Choroid plexus epithelial cell (primary cell): ENCODE measurements around the gene LYRM4.

Source experiments
- DNase-seq: peaks from one replicate; pipeline ENCODE4 v3.0.0-alpha.2; 2010; ENCODE audit warnings: low read depth
- H3K4me3 ChIP-seq: 2 replicates; pipeline ENCODE4 v1.5.1; 2011; ENCODE audit warnings: low read depth, mild to moderate bottlenecking, control low read depth, low read length, moderate library complexity
- TF ChIP-seq, protein P1 (sequence below): conservative IDR thresholded peaks from 2 replicates; pipeline ENCODE4 v1.5.1; 2011; ENCODE audit warnings: low read depth, mild to moderate bottlenecking, control low read depth, inconsistent platforms, low read length, moderate library complexity

Gene LYRM4

DNA sequence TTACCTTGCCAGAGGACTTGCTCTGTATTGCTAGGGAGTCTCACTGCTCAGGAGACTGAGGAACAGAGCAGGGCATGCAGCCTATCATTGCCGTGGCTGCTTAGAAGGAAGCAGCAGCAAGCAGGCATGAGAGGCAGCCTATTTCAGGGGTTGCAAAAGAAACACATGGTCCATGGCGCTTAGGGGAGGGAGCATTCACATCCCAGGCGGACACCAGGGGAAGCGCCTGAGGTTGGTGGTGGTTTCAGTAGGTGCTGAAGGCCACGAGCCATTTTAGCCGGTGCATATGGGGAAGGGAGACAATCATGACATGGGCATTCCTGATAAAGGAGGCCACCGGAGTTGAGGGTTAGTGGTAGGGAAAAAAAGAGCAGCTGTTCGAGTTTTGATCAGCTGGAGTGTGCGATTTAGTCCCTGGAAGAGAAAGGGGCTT, 21.5 kb upstream of the LYRM4 start:
- H3K4me3 ChIP-seq: no peak overlapping the region
- TF ChIP-seq, protein P1, sequence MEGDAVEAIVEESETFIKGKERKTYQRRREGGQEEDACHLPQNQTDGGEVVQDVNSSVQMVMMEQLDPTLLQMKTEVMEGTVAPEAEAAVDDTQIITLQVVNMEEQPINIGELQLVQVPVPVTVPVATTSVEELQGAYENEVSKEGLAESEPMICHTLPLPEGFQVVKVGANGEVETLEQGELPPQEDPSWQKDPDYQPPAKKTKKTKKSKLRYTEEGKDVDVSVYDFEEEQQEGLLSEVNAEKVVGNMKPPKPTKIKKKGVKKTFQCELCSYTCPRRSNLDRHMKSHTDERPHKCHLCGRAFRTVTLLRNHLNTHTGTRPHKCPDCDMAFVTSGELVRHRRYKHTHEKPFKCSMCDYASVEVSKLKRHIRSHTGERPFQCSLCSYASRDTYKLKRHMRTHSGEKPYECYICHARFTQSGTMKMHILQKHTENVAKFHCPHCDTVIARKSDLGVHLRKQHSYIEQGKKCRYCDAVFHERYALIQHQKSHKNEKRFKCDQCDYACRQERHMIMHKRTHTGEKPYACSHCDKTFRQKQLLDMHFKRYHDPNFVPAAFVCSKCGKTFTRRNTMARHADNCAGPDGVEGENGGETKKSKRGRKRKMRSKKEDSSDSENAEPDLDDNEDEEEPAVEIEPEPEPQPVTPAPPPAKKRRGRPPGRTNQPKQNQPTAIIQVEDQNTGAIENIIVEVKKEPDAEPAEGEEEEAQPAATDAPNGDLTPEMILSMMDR: no peak
- no peak for DNase-seq

DNA sequence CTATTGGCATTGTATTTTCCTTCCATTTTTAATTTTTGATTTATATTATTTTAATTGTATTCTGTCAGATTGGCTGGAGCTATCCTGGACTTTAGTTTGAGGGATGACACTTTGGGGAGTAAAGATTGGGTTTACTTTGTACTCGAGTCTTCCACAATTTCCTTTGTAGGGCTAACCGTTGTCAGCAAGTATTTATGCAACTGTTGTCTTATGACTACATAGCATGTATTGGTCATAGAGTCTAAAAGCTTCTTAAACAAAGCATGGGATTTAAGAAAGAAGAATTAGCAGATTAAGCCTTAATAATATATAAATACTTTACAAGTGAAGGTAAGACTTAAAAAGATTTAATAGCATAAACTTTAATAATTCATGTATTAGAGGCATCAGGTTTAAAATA, 20.2 kb upstream of the LYRM4 start:
- H3K4me3 ChIP-seq: no peak overlapping the region
- TF ChIP-seq, protein P1: no peak
- no peak for DNase-seq

DNA sequence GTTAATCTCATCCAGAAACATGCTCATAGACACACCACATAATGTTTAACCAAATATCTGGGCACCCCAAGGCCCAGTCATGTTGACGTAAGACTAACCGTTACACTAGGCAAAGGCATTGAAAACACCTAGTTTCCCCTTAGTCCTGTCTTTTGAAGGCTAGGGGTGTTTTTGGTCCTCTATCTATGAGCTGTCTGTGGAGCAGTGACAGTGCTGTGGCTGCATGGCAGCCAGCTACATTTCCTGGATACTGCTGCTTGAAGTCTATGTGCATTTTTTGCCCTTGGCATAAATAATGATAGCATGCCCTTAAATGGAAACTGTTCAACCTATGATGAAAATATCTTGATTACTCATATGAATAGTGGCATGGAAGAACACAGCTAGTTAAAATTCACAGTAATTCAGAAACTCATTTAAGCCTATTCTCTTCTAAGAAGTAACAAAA, 19.2 kb upstream of the LYRM4 start:
- TF ChIP-seq, protein P1: no peak
- DNase-seq: no peak
- no peak overlapping the region for H3K4me3 ChIP-seq

DNA sequence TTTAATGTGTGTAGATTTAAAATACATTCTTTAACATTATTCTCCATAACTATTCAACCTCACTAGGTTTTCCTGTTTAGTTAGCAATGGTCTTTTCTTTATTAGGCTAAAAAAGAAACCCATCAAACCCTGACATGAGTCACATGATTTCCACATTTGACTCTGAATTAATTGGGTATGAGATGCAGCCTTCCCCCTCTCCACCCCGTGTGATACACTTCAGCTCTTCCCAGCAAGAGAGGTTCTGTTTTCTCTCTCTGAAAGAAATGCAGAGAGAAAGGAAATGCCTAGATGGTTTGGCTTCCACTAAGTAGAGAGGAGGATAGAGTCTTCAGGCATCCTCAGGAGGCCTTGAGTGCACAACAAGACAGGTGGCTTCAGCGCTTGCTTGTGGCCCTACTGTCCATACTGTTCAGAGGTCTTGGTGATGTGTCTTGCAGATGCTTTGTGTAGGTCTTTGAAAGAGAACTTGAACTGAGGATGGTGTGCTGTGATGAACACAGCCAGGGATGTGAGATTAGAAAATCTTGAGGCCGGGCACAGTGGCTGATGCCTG, 17.9 kb upstream of the LYRM4 start:
- TF ChIP-seq, protein P1: no peak

DNA sequence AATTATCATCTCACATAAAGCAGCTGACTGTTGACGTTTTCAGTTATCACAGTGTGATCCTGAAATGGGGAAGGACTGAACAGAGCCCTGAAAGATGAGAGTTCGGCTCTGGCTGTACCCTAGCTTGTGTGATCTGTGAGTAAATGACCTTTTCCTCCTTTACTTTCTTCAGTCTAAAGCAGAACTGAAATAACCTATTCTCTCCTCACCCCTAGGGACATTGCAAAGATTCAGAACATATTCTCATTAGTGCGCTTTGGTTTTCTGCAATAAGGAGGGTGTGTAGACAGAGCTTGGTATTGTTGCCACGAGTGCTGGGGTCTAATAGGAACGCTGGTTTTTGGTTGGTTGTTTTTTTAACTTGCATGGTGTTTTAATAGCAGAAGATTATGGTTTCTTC, 17.3 kb upstream of the LYRM4 start:
- no peak for DNase-seq
- no peak overlapping the region for H3K4me3 ChIP-seq
- TF ChIP-seq, protein P1: no peak

More for the DNA sequence above, 17.9 kb upstream of the LYRM4 start:
- H3K4me3 ChIP-seq: no peak overlapping the region
- DNase-seq: no peak

DNA sequence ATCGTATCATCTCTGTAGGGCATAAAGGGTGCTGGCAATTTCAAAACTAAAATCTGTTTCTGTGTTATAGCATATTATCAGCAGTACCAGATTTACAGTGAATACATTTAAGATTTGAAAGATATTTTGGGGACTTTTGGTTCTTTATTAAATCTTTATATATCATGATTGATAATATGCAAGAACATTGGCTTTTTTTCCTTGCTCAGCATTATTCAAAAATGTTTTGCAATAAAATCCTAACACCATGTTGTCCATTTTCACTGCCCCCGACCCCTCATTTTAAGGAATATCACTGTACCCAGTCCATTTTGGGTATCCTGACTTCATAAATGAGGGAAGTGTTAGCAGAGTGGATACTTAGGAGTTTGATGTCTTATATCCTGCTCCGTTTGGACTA, 16.8 kb upstream of the LYRM4 start:
- H3K4me3 ChIP-seq: no peak overlapping the region
- TF ChIP-seq, protein P1: no peak
- no peak for DNase-seq

DNA sequence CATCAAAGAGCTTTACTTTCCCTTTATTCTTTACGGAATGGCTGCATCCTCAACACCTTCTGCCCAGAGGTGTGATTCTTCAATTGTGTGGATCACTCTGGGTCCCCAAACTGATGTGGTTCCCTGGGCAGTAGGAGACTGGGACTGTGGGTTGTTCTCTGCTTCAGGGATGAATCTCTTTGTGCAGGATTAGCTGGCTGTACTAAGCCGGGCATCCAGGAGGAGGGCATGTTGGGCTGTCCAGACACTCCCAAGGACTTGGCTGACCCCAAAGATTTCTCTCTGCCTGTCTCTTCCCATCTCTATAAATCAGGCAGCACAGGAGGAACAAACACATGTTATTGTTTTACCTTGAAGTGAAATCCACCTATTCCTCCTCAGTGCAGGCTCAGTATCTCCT, 15.8 kb upstream of the LYRM4 start:
- TF ChIP-seq, protein P1: no peak
- no peak for DNase-seq
- H3K4me3 ChIP-seq: no peak overlapping the region
